ENCODE data around the gene FAM174B. TPM values are rescaled to one million over a fixed set of nuclear protein-coding genes. Genes with fewer than 3 reads are reported as not detected.

FAM174B gene
- total RNA-seq, 8 experiments from 2014 or later = 2.9 to 13.8 (median 8.0) TPM

DNA sequence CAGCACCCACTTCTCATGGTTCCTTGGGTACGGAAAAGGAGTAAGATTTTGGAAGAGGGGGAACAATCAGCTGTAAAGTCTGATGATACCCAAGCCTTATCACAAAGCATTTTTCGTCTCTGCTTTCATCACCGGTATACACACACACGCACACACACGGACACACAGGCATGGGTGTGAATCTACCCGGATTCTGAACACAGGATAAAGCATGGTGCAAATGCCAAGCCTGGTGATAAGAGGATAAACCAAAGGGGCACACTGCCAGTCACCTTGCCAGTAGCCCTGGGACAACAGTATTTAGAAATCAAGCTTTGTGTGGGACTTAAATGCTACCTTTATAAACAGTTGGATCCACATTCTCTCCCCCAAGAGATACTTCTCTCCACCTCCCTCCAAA, 22.2 kb downstream of the FAM174B start:
- 74 to 100% (median 87%) methylated on average over 1 to 6 of the region's 6 CpGs; no CpG with 5 or more reads in 3 of the 10 experiments for WGBS, 10 experiments
- H3K4me1 ChIP-seq (replicated peaks in 1 of 2) = peaks cover 7 to 17% of the 10 kb centered on the region in 2 donors
- H3K27ac ChIP-seq = no peak overlapping the region
- H3K4me3 ChIP-seq = no peak overlapping the region
- no peak for ATAC-seq (replicated peaks in 6 of 8)
- in situ Hi-C loops (cut with MboI; ENCODE audit: low pct_unique_long_range_greater_than_20kb in 2 of 9, low sequenced_read_pairs in 9 of 9, unreplicated experiment in 9 of 9) = no loop called here

DNA sequence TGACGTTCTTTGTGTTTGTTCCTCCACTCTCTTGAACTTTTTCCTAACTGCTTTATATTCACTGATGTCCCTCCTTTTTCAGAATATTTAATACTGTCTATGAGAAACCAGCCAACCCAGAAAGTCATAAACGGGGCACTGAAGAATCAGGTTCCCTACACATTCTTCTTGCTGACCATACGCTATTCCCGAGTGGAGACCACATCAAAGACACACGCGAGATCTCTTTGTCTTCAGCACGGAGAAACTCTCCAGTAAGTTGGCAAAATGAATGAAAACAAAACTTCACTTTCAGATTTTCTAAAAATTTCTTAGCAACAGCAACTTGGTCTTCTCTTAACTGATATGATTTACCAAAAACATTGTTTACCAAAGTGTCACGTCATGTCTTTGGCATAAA, 22.6 kb downstream of the FAM174B start:
- no peak for ATAC-seq (replicated peaks in 6 of 8)
- no peak overlapping the region for H3K27ac ChIP-seq
- 47 to 100% (median 92%) methylated on average over 1 to 8 of the region's 8 CpGs for WGBS, 10 experiments
- in situ Hi-C loops (cut with MboI; ENCODE audit: low pct_unique_long_range_greater_than_20kb in 2 of 9, low sequenced_read_pairs in 9 of 9, unreplicated experiment in 9 of 9) = no loop called here
- peaks cover 7 to 17% of the 10 kb centered on the region in 2 donors for H3K4me1 ChIP-seq (replicated peaks in 1 of 2)
- no peak overlapping the region for H3K4me3 ChIP-seq

DNA sequence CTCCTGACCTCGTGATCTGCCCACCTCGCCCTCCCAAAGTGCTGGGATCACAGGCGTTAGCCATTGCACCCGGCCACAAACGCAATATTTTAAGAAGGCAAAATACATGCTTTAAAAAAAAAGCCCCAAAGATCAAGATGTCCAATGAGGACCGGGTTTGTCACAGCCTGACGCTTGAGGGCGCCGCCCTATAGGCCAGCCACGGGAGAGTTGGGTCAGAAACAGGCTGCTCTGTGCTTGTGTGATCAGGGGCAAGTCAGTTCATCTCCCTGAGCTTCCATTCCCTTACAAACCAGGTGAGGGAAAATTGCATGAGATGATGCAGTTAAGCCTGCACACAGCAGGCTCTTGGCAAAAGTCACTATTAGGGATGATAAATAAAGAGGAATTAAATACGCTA, 23.9 kb downstream of the FAM174B start:
- ATAC-seq (replicated peaks in 6 of 8) = no peak
- WGBS, 10 experiments = 20 to 100% (median 87%) methylated on average over 1 to 7 of the region's 11 CpGs; no CpG with 5 or more reads in 2 of the 10 experiments
- no peak overlapping the region for H3K27ac ChIP-seq
- H3K4me3 ChIP-seq = no peak overlapping the region
- peaks cover 7 to 10% of the 10 kb centered on the region in 2 donors for H3K4me1 ChIP-seq (replicated peaks in 1 of 2)
- in situ Hi-C loops (cut with MboI; ENCODE audit: low pct_unique_long_range_greater_than_20kb in 2 of 9, low sequenced_read_pairs in 9 of 9, unreplicated experiment in 9 of 9) = no loop called here

DNA sequence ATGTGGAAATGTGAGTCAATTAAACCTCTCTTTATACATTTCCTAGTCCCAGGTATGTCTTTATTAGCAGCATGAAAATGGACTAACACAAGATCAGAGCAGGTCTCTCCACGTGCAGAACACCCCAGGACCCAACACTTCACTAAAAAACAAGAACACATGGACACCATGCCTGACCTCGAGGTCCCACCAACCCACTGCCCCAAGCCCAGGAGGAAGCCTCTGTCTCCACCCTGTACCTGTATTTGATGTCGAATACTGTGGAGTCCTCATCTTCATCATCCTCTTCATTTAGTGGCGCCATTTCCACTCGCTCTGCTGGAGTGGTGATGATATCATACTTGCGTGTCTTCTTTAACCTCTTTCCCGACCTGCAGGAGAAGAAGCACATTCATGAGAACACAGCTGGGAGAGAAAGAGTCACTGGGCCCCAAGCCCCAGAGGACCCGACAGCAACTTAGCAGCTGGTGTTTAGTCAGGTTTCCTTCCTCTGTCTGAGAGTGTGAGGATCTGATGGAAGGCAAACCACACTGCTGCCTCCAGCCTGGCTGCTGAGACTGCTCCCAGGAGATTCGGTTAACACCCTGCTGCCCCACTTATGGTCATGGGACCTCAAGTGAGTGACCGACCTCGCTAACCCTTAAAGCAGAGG, 25.5 kb downstream of the FAM174B start:
- ATAC-seq (replicated peaks in 6 of 8) = no peak
- Histone ChIP-seq H3K27ac (no peak overlapping the region), H3K4me3 (no peak overlapping the region), H3K4me1 (replicated peaks in 1 of 2) (peaks cover 3 to 8% of the 10 kb centered on the region in 2 donors)
- 71 to 98% (median 89%) methylated on average over 2 to 10 of the region's 11 CpGs; no CpG with 5 or more reads in 2 of the 10 experiments for WGBS, 10 experiments
- in situ Hi-C loops (cut with MboI; ENCODE audit: low pct_unique_long_range_greater_than_20kb in 2 of 9, low sequenced_read_pairs in 9 of 9, unreplicated experiment in 9 of 9) = no loop called here

DNA sequence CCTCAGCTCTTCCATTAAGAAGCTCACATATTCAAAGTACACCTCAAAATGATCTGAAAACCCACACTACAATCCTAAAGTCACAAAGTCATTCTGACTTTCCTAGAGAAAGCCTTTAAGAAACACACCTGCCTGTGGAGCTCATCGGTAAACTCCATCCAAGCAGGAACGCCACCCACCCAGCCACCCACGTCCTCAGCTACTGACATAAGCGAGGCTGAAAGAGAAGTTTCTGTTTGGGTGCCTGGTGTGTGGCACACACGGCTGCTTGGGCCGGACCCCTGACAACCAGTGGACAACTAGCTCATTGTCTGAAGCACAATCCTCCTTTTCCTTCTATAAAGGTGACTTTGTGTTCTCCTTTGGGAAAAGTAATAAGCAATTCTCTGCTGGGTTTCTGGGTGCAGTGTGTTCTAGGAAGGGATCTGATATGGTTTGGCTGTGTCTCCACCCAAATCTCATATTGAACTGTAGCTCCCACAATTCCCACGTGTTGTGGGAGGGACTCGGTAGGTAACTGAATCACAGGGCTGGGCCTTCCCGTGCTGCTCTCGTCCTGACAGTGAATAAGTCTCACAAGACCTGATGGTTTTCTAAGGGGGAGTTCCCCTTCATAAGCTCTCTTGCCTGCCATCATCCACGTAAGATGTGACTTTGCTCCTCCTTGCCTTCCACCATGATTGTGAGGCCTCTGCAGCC, 26.1 kb downstream of the FAM174B start:
- in situ Hi-C loops (cut with MboI; ENCODE audit: low pct_unique_long_range_greater_than_20kb in 2 of 9, low sequenced_read_pairs in 9 of 9, unreplicated experiment in 9 of 9) = no loop called here
- no peak overlapping the region for H3K27ac ChIP-seq
- 60 to 100% (median 93%) methylated on average over 1 to 6 of the region's 11 CpGs for WGBS, 10 experiments
- no peak for ATAC-seq (replicated peaks in 6 of 8)
- peaks cover 6 to 7% of the 10 kb centered on the region in 2 donors for H3K4me1 ChIP-seq (replicated peaks in 1 of 2)
- no peak overlapping the region for H3K4me3 ChIP-seq

DNA sequence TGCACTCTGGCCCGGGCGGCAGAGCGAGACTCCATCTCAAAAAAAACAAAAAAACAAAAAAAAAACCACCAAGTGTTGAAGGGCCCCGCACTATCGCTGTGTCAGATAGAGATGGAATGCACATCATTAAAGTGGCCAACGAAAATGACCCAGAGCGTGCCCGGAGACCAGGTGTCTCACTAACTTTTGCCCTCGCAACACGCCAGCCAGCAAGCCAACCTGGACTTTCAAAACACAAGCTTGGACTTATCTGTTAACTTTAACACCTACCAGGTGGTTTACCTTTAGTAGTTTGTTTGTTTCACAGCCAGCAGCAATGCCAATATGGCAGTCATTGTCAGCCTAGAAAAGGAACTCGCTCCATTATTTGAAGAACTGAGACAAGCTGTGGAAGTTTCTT, 28.6 kb downstream of the FAM174B start:
- Histone ChIP-seq H3K4me3 (no peak overlapping the region), H3K27ac (no peak overlapping the region), H3K4me1 (replicated peaks in 1 of 2) (peaks cover 7 to 10% of the 10 kb centered on the region in 2 donors)
- 73 to 100% (median 90%) methylated on average over 2 to 10 of the region's 11 CpGs for WGBS, 10 experiments
- in situ Hi-C loops (cut with MboI; ENCODE audit: low pct_unique_long_range_greater_than_20kb in 2 of 9, low sequenced_read_pairs in 9 of 9, unreplicated experiment in 9 of 9) = no loop called here
- no peak for ATAC-seq (replicated peaks in 6 of 8)

DNA sequence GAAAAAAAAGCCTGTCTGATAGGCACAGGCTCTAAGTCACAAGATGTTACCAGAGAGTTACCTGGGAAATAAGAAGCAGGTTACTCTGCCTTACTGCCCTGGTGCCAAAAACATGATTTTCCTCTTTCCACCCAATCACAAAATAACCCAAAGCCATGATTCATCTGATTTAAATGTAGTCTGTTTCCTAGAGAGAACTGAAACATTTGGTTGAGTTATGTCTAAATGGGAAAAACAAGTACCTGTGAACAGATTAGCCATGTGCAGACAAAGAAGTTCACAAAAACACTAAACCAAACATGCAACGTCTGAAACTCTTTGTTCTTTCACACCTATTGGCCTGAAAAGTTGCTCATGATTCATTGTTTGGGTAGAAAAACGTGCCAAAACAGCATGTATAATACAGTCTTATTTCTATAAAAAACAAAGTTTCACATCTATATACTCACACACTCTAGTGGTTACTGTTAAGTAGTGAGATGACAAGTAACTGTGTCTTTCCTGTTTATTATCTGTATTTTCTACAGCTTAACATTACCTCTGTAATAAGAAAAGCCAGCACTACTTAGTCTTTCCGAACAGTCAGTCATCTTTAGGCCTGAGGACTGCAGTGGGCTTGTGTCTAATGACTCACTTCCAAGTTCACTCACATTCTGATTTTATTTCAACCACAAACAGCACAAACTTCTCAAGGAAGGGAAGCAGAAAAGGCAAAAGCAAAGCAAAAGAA, 30.2 kb downstream of the FAM174B start:
- Histone ChIP-seq H3K4me1 (replicated peaks in 1 of 2) (peaks cover 7 to 10% of the 10 kb centered on the region in 2 donors), H3K4me3 (no peak overlapping the region), H3K27ac (no peak overlapping the region)
- WGBS, 10 experiments = 0 to 83% (median 55%) methylated on average over 1 to 3 of the region's 3 CpGs; no CpG with 5 or more reads in 2 of the 10 experiments
- in situ Hi-C loops (cut with MboI; ENCODE audit: low pct_unique_long_range_greater_than_20kb in 2 of 9, low sequenced_read_pairs in 9 of 9, unreplicated experiment in 9 of 9) = no loop called here
- no peak for ATAC-seq (replicated peaks in 6 of 8)

DNA sequence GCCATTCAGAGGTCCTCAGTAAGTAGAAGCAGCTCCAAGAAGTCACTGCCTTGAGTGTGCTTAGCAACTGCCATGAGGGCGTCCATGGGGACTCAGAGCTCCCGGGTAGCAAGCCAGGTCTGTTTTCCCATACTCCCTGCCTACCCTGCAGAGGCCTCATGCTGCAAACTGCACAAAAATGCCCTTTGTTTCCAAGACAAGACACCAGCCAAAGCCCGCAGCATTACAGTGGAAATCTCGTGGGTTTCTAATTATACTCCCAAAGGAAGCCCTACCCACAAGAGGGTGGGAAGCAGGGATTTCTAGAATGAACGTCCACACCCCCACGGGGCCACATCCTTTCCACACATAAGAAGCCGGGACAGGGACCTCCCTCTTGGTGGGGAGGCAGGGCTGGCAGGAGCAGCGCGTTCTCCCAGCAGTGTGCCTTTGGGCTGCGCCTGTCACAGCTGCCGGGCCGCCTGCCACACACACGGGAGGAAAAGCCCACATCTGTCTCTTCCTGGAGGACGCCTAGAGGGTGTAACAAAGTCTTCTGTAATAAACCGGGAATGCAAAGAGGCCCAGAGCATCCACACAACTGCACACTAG, 31.1 kb downstream of the FAM174B start:
- H3K27ac ChIP-seq = peak overlapping the region; percentile 11 to 18
- ATAC-seq (replicated peaks in 6 of 8) = peak; percentile 58 to 96 (median 92)
- in situ Hi-C loops (cut with MboI; ENCODE audit: low pct_unique_long_range_greater_than_20kb in 2 of 9, low sequenced_read_pairs in 9 of 9, unreplicated experiment in 9 of 9) = no loop called here
- H3K4me1 ChIP-seq (replicated peaks in 1 of 2) = peaks cover 7 to 10% of the 10 kb centered on the region in 2 donors
- no peak overlapping the region for H3K4me3 ChIP-seq
- WGBS, 10 experiments = 0 to 43% (median 10%) methylated on average over 2 to 5 of the region's 15 CpGs; no CpG with 5 or more reads in 5 of the 10 experiments

DNA sequence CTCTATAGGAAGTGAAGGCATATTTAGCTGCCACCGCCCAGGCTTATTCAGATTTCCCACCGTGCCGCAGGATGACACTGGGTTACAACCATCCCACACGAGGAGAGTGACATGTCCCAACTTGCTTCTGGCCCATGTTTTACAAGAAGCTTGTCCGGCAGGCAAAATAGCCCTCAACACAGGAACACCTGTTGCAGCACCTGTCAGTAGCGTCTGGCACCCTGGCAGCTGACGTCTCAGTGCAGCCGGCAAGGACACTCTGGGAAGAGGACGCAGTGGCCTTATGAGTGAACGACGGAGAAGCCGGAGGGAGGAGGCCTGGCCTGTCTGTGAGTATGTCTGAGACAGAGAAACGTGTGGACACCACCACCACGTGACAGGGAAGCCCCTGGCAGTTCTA, 32.1 kb downstream of the FAM174B start:
- no peak overlapping the region for H3K27ac ChIP-seq
- H3K4me3 ChIP-seq = no peak overlapping the region
- H3K4me1 ChIP-seq (replicated peaks in 1 of 2) = peaks cover 7 to 10% of the 10 kb centered on the region in 2 donors
- in situ Hi-C loops (cut with MboI; ENCODE audit: low pct_unique_long_range_greater_than_20kb in 2 of 9, low sequenced_read_pairs in 9 of 9, unreplicated experiment in 9 of 9) = no loop called here
- 40 to 100% (median 84%) methylated on average over 1 to 10 of the region's 14 CpGs; no CpG with 5 or more reads in 4 of the 10 experiments for WGBS, 10 experiments
- no peak for ATAC-seq (replicated peaks in 6 of 8)

DNA sequence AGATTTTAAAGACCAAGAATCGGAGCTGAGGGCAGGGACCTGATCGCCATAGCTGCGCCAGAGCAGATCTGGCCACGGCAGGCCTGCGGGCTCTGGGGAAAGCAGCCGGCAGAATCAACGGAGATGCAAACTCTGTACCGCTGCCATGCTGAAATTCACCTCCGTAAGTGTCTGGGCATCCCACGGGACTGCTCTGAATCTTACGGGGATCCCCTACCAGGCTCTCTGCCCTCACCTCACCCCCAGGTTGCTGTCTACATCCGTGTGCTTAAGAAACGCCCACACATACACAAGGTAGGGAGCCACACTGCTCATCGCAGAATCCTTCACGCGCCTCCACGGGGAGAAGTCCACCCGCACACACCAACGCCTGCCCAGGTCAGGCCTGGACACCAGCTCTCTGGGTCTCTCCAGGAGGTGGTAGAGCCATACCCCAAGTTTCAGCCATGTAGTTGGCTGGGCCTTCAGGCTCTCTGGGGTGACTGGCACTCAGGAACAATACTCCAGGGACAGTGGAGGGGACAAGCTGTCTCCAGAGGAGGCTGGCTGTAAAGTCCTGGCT, 33.5 kb downstream of the FAM174B start:
- 94 to 100% methylated on average over 3 to 6 of the region's 19 CpGs; no CpG with 5 or more reads in 8 of the 10 experiments for WGBS, 10 experiments
- Histone ChIP-seq H3K27ac (no peak overlapping the region), H3K4me3 (no peak overlapping the region), H3K4me1 (replicated peaks in 1 of 2) (peaks cover 7 to 16% of the 10 kb centered on the region in 2 donors)
- ATAC-seq (replicated peaks in 6 of 8) = no peak
- in situ Hi-C loops (cut with MboI; ENCODE audit: low pct_unique_long_range_greater_than_20kb in 2 of 9, low sequenced_read_pairs in 9 of 9, unreplicated experiment in 9 of 9) = no loop called here

DNA sequence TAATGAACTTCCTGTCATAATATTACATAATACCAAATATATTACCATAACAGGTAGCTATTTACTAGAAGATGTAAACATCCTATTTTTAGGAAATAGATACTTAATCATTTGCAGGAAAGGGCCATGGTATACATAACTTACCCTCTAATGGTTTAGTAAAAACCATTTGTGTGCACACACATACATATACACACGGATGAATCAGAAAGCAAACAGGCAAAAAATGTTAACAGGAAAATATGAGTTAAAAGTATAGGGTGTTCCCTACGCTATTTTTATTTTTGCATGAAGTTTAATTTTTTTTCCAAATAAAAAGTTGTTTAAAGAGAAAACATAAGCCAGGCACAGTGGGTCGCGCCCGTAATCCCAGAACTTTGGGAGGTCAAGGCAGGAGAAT, 34.6 kb downstream of the FAM174B start:
- peaks cover 7 to 16% of the 10 kb centered on the region in 2 donors for H3K4me1 ChIP-seq (replicated peaks in 1 of 2)
- in situ Hi-C loops (cut with MboI; ENCODE audit: low pct_unique_long_range_greater_than_20kb in 2 of 9, low sequenced_read_pairs in 9 of 9, unreplicated experiment in 9 of 9) = no loop called here
- no peak for ATAC-seq (replicated peaks in 6 of 8)
- WGBS, 10 experiments = 56 to 100% (median 96%) methylated on average over 1 to 5 of the region's 5 CpGs; no CpG with 5 or more reads in 1 of the 10 experiments
- no peak overlapping the region for H3K27ac ChIP-seq
- H3K4me3 ChIP-seq = no peak overlapping the region

DNA sequence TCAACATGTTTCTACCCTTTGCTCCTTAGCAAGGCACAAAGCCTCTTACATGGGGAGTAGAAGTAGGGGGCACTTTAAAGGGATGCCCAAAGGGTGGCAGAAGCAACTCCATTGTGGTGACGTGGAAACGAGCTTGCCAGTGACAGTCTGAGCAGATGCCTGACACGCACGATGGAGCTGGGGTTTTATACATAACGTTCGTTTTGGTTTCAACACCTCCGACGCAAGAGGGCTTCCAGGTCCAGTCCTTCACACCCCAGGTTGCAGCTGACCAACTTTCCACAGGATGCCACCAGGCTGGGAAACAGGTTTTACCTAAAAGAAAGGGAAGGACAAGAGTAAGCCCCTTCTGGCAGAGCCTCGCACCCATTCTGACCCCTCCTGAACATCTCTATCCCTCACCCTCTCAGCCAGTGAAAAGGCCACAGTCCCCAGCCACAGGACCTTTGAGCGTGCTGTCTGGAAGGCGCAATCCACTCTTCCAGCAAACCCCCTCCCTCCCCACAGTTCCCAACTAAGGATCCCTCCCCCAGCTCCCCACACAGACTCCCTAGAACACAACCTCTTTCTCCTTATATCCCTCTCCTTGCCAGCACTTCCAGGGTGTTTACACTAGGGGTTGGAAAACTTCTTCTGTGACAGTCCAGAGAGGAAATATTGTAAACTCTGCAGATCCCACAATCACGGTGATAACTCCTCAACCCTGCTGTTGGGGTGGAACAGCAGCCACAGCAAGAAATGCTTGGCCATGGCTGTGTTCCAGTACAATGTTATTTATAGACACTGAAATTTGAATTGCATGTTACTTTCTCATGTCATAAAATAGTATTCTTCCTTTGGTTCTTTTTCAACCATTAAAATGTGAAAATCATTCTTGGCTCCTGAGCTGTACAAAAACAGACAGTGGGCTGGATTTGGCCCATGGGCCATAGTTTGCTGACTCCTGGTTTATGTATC, 36.2 kb downstream of the FAM174B start:
- Histone ChIP-seq H3K4me1 (replicated peaks in 1 of 2) (peaks cover 2 to 10% of the 10 kb centered on the region in 2 donors), H3K27ac (no peak overlapping the region), H3K4me3 (no peak overlapping the region)
- in situ Hi-C loops (cut with MboI; ENCODE audit: low pct_unique_long_range_greater_than_20kb in 2 of 9, low sequenced_read_pairs in 9 of 9, unreplicated experiment in 9 of 9) = no loop called here
- ATAC-seq (replicated peaks in 6 of 8) = peak in 3 of 8 experiments; percentile 47 to 76 (median 61)
- 0 to 100% (median 74%) methylated on average over 1 to 10 of the region's 12 CpGs; no CpG with 5 or more reads in 1 of the 10 experiments for WGBS, 10 experiments
